ENCODE results near the gene ACOX2. TPM values are rescaled to one million over a fixed set of nuclear protein-coding genes. Genes with fewer than 3 reads are reported as not detected.
A peak's percentile ranks its signal among the peaks of the same experiment; 100 is the strongest.

ACOX2 gene
- 10 to 100 TPM; 30.1 to 46.4 (median 34.9) TPM for total RNA-seq
- polyA plus RNA-seq: 10 to 100 TPM in 1 of 2 donors, 1 to 10 TPM in 1; 7.6 to 64.9 TPM
- long read RNA-seq, donor 1, transcript ACOX2-201 (15 exons, 2,426 nt): major isoform, 29 of 61 reads
- long read RNA-seq, donor 1, transcript ACOX2-207 (6 exons, 1,072 nt): minor isoform, 11 of 61 reads
- long read RNA-seq, donor 1, partial matches to known transcripts: 14 of 61 reads
- long read RNA-seq, donor 1, other reads (novel, unspliced or antisense): 7 of 61 reads
- long read RNA-seq, donor 2, transcript ACOX2-201 (15 exons, 2,426 nt): major isoform, 24 of 58 reads
- long read RNA-seq, donor 2, transcript ACOX2-207 (6 exons, 1,072 nt): minor isoform, 13 of 58 reads
- long read RNA-seq, donor 2, partial matches to known transcripts: 8 of 58 reads
- long read RNA-seq, donor 2, other reads (novel, unspliced or antisense): 13 of 58 reads
- long read RNA-seq, donor 3, transcript ACOX2-201 (15 exons, 2,426 nt): major isoform, 46 of 64 reads
- long read RNA-seq, donor 3, partial matches to known transcripts: 1 of 64 reads
- long read RNA-seq, donor 3, other reads (novel, unspliced or antisense): 16 of 64 reads

DNA sequence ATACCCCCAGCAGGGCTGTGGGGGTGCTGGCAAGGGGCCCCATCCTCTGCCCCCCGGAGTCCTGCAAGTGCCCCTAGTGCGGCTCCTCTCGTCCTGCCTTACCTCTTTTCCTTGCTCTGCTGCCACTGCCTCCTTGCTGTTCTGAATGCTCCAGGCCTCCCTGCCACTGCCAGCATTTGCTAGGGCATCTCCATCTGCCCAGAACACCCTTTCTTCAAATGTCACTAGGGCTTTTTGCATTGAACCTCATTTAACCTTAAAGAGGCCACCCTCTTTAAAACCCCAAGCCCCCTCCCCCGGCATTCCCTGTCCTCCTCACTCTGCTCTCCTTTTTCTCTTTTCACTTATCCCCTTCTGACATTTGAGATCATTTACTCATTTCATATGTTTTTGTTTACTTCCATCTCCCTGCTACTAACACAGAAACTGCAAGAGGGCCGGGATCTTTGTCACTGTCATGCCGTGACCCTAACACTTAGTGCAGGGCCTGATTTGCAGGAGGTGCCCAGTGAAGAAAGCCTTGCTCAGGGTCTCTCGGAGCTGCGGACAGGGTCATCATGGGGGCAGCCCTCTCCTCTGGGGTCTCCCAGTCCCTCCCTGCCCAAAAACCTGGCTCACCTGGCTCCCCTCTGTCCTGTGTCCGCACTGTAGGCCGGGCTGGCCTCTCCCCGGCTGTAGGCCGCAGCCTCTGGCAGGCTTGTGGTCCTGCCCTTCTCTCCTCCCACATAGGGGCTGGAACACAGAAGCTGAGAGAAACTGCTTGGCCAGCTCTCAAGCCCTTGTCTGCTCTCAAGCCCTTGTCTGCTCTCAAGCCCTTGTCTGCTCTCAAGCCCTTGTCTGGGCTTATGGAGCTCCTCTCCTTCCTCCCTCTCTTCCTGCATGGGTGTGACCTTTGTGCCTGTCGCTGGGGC is at the start of gene ACOX2:
ACOX2 (minus strand) TSS at position 690 of the 911 bp plus-strand sequence. CDS start 2,084 bp downstream, outside the sequence.
- peak within 1 kb of the TSS; percentile 19 to 63 (median 51) for H3K4me3 ChIP-seq
- TF ChIP-seq, protein P1, sequence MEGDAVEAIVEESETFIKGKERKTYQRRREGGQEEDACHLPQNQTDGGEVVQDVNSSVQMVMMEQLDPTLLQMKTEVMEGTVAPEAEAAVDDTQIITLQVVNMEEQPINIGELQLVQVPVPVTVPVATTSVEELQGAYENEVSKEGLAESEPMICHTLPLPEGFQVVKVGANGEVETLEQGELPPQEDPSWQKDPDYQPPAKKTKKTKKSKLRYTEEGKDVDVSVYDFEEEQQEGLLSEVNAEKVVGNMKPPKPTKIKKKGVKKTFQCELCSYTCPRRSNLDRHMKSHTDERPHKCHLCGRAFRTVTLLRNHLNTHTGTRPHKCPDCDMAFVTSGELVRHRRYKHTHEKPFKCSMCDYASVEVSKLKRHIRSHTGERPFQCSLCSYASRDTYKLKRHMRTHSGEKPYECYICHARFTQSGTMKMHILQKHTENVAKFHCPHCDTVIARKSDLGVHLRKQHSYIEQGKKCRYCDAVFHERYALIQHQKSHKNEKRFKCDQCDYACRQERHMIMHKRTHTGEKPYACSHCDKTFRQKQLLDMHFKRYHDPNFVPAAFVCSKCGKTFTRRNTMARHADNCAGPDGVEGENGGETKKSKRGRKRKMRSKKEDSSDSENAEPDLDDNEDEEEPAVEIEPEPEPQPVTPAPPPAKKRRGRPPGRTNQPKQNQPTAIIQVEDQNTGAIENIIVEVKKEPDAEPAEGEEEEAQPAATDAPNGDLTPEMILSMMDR (IDR thresholded peaks at IDR 0.05): no peak
- peaks cover 14 to 40% (median 34%) of the 10 kb centered on the region in 9 donors for H3K4me1 ChIP-seq
- H3K9me3 ChIP-seq: no peaks in the 10 kb centered on the region
- DNase-seq (peak; percentile 74 to 84), ATAC-seq (peak; percentile 93 to 96 (median 95))
- 17 to 20% methylated on average over 13 of the region's 13 CpGs for WGBS, 2 donors
- peak within 1 kb of the TSS; percentile 70 to 91 (median 88) for H3K27ac ChIP-seq
- intact Hi-C loops (cut with DNase I): loop anchor here in 6 of 10 donors (1.0 to 10.0 kb wide), 7 partner anchors 43 to 352 kb away; partner anchors contain the start of genes PDHB (in 2 of the 6) and KCTD6 (in 1 of the 6)
- H3K36me3 ChIP-seq: peaks cover 0 to 32% (median 10%) of the 10 kb centered on the region in 9 donors
- H3K27me3 ChIP-seq: no peaks in the 10 kb centered on the region

DNA sequence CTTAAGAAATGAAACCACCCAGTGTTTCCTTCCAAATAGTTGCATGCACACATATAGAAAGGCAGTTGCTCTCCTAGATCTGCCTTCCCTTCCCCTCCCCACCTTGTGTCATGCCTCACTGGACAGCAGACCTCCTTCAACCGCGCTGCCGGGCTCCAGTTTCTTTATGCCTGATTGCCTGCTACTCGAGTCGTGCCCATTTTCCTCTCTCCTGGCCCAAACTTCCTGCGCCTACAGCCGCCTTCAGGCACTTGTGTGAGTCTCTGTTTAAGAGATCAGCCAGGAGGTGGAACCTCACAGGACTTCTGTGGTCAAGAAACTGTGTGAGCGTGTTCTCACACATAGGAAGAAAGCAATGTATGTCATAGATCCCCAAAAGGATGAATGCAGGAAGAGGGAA is 49.0 kb upstream of the ACOX2 start:
- Histone ChIP-seq H3K36me3 (no peaks in the 10 kb centered on the region), H3K27ac (peak overlapping the region in 8 of 10 donors; percentile 65 to 92 (median 85)), H3K27me3 (peaks cover 0 to 32% (median 8%) of the 10 kb centered on the region in 7 donors), H3K4me3 (peak overlapping the region in 7 of 10 donors; percentile 42 to 64 (median 60)), H3K9me3 (no peaks in the 10 kb centered on the region), H3K4me1 (peaks cover 8 to 33% (median 20%) of the 10 kb centered on the region in 9 donors)
- intact Hi-C loops (cut with DNase I): loop anchor here in 7 of 10 donors (1.0 to 5.0 kb wide), 4 partner anchors 10 to 46 kb away; no protein-coding TSS in a partner anchor
- TF ChIP-seq, protein P1 (IDR thresholded peaks at IDR 0.05): no peak
- ATAC-seq: peak in 2 of 8 donors; percentile 5 to 19
- DNase-seq: no peak
- WGBS, 2 donors: 53% methylated on average over 8 of the region's 8 CpGs

DNA sequence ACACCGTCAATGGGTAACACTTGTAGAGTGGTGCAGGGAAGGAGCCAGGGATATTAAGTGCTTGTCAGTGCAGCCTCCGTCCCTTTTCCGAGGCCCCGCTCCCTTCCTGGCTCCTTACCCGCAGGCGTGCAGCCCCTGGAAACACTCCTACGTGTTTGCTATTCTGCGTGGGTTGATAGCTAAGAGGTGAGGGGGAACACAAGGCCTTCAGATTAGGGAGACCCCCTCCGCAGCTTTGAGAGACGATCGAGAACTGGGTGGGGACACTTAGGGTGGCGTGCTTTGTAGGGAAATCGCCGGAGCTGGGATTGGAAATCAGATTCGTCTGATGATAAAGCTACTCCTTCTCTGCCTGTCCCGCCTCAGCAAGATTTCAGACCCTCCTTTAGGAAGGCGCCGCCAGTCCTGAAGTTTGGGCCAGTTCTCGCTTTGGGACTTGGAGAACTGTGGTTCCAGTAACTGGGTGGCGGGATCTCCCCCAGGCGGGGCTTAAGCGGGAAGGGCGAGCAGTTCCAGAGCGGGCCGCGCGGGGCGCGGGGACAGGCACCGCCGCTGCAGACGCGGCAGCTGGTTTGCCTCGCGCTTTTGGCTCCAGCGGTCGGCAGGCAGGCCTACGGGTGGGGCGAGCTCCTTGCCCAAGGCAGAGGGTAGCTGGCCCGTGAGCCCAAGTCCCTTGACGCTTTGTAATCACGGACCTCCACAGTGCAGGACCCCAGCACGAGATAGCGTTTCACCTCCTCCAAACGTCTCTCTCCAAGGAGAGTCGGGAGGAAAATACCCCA is 48.2 kb upstream of the ACOX2 start:
- DNase-seq: peak; percentile 86 to 90
- intact Hi-C loops (cut with DNase I): loop anchor here in 7 of 10 donors (1.0 to 5.0 kb wide), 4 partner anchors 9 to 47 kb away; no protein-coding TSS in a partner anchor
- no peaks in the 10 kb centered on the region for H3K9me3 ChIP-seq
- 2 to 3% methylated on average over 46 of the region's 46 CpGs for WGBS, 2 donors
- peak overlapping the region; percentile 31 to 64 (median 57) for H3K4me3 ChIP-seq
- peak; percentile 93 to 98 (median 95) for ATAC-seq
- TF ChIP-seq, protein P1 (IDR thresholded peaks at IDR 0.05): peak; percentile 67 to 92 (median 84)
- H3K4me1 ChIP-seq: peaks cover 8 to 36% (median 20%) of the 10 kb centered on the region in 9 donors
- no peaks in the 10 kb centered on the region for H3K36me3 ChIP-seq
- H3K27me3 ChIP-seq: peaks cover 0 to 32% (median 8%) of the 10 kb centered on the region in 7 donors
- peak overlapping the region; percentile 74 to 92 (median 81) for H3K27ac ChIP-seq

Data from heart right ventricle (tissue), 16 donors.